ENCODE measurements around the gene C11orf91.

The C11orf91 gene

DNA sequence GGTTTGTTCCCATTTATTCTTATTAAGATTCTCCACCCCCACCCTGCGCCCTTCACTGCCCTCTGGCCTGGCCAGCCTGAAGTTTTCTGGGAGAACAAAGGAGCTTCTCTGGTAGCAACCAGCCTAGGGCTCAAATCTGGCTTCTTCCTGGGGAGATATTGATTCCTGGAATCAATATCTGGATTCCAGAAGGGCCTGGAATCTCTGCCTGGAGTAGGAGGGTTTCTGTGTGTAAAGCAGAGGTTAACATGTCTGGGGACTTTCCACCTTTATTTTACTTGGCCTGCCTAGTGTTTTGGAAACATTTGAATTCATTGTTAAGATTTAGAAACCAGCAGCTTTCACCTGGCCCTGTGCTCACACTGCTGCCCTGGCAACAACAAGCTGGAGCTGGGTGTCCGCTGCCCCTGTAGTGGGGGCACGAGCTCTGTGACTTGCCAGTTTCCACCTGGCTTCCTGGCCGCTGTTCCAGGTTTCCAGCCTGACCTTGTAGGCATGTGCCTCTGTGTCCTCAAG, 5.5 kb downstream of the C11orf91 start:
- no peak for DNase-seq

DNA sequence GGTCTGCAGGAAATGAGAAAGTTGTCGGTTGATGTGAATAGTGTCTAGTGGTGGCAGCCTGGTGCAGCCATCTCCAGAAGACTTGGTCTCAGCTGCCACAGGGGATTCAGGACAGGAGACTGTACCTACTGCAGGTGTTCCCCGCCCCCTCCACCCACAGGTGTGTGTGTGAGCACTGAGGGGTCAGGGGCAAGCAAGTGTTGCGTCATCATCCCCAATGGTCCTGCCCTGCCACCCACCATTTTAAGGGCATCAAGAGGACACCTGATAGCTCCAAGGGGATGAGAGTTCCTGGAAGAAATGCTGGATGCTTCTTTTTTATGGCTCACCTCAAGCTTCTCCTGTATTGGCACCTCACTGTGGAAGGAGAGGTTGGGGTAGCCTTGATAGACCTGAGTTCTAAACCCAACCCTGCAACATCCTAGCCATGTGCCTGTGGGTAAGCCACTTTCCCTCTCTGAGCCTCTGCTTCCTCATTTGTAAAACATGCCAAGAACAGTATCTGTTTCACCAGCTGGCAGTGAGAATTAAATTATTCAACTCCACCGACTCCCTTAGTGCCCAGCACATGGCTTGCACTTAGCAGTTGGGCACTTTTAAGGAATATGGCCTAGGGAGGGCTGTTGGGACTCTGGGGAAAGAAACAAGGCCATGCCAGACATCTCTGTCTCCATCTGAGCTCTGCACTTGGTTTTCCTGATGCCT, 6.1 kb downstream of the C11orf91 start:
- no peak for DNase-seq

DNA sequence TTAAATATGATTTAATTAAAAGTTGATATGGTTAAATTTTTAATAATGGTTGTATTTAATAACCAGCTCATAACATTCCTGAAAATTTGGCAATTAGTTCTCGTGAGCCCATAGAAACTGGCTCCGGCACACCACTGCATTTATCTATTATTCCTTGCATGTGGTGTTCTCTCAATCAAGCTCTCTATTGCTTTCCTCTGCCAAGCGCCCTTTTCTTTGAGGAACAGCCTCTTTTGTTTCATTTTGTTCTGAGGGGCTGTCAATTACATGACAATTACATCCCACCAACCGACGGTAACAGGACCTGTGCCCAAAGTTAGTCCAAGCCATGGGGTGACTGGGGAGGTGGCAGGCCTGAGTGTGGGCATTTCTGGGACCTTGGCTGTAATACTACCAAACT, 8.1 kb downstream of the C11orf91 start:
- DNase-seq: no peak

DNA sequence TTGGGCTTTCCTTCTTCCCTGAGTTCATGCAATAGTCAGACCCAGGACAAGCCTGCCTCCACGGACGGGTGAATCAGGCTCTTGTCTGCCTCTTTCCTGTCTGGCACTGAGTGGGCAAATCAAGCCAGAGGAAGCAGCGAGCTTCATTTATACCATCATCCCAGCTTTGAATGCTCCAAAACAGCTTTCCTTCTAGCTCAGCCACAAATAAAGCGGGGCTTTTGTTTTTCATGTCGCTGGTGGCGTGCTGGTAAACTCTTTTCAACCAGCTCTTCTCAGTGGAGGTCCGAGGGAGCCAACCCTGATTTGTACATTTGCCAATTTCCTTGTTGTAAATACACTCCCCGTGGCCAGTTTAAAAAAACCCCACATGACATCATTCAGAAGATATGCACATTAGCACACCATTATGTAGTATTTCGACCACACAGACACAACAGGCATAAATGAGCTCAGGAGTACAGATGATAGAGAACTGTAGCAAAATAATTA, 8.6 kb downstream of the C11orf91 start:
- no peak for DNase-seq

DNA sequence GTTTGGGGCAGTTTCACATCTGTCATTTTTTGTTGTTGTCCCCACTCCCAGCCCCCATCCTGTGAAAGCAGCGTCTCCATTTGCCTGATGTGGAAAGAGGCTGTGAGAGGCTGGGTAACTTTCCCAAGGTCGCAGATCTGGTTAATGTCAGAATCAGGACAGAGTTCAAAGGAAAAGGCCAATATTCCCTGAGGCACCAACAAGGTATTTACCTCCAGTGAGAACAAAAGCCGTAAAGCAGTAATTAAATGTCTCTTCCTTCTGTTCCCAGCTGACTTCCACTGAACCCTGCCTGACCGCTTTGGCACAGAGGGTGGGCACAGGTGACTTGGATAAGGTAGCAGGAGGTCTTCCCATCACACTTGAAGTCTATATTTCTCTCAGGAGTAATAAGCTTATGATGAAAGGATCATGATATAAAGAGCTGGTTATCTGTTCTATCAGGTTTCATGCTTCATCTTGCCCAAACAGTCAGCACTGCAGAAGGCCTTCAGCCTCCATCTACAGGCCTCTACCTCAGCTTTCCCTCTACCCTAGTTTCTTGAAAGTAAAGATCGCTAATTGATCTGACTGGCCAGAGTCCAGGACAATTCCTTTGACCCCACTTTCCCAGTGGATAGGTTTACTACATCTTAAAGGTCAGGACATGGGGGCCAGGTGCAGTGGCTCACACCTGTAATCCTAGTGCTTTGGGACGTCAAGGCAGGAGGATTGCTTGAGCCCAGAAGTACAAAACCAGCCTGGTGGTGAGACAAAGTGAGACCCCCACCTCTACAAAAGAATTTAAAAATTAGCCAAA, 9.4 kb downstream of the C11orf91 start:
- DNase-seq: no peak

DNA sequence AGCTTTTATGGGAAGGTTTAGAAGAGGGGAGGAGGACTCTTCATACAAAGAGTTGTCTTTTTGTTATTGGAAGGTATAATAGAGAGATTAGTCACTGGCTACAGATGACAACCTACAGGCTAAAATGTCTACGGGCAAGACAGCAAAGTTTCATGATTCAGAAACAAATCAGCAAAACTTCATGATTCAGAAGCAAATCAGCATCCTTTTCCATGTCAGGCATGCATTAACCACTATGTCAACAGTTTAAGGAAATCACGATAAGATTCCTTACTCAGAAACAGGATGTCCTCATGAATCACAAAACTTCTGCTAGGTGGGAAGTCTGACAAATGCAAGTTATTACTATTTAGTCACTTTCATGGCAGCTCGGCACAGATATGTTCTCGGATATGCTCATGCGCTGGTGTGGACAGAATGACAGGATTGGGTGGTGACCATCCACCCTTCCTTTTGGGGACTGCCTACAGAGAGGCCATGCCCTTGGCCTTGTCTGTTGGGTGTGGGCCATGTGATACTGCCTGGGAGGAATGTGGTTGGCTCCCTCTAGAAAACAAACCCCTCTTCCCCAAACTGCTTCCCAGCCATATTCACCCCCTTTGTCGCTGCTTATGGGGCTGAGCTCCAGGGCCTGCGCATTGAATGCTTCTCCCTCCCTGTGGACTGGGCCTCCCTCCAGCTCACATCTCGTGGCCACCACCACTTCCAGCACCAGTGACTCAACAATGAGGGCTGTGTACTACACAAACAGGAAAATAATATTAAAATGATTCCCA, 10.1 kb downstream of the C11orf91 start:
- no peak for DNase-seq

DNA sequence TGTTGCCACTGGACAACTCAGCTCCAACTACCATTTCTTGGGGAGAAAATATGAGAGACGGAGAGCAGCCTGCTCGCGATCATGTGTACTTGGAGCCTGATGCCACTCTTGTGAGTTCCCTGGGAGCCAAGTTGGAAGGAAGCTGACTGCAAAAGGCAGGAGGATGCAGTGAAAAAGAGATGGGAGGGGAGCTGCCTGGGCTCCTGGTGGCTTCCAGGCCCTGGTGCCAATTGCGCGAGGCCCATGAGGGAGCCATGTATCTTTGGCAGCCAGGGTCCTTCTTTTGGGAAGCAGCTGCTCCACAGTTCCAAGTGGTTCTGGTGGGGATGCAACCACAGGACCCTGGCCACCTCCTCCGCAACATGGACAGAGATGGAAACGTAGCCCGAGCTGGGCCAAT, 11.1 kb downstream of the C11orf91 start:
- DNase-seq: no peak

DNA sequence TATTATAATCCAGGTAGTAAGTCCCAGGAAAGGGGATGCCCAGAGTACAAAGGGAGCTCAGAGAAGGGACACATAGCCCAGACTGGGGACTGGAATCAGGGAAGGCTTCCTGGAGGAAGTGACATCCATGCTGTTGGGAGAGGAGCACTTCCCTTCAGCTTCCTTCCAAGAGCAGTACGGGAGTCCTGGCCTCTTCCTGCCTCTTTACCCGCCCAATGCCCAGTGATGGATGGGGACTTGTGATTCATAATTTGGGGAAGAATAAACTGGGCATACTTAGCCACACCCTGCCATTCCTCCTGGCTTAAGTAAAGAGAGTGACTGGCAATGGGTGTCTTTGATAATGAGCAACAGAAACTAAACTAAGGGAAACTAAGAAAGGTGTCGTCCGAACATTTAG, 11.5 kb downstream of the C11orf91 start:
- DNase-seq: no peak

DNA sequence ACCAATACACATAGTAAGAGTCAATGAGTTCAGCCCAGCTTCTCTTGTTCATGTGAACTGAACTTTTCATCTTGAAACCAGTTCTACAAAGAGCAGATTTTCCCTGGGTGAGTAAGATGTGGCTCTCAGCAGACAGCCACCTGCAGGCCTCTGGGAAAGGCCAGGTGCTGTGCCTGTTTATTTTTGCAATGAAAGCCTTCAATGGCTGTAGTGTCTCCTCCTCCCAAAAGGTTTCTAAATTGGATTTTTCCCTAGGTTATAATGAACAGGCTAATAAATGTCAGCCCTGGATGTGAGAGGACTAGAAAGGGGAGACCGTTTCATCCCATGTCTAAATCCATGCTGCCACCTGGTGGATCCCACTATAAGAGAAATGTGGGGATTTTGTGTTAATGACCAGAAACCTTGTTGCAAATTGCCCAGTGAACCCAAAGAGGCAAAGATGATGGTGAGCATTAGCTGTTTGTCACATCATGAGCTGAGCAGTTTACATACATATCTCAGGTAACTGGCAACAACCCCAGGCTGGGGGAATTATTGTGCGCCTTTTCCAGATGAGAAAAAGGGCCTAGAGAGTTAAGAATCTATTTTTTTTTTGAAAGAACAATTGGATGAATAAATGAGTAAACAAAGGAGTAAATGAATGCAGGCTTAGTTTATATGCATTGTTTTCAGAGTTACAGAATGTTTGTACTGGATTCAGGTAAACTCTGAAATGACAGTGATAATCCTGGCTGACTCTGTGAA, 12.7 kb downstream of the C11orf91 start:
- peak in 1 of 5 donors; percentile 17 for DNase-seq

DNA sequence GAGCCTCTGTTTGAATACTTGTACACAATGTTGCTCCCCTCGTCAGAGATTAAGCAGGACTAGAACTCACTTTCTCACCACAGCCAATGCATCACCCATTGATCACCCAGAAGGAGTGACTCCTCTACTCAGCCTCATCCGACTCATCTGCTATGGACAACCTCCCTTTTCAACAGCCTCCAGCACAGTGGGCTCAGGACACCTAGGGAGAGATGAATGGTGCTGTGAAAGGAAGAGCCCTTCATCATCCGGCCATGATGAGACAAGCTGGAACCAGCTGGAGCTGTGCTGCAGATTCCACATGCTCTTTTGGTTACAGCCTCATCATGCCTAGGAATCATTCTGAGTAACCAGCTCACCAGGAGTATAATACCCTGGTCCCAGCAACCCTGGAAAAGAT, 15.5 kb downstream of the C11orf91 start:
- DNase-seq: no peak

DNA sequence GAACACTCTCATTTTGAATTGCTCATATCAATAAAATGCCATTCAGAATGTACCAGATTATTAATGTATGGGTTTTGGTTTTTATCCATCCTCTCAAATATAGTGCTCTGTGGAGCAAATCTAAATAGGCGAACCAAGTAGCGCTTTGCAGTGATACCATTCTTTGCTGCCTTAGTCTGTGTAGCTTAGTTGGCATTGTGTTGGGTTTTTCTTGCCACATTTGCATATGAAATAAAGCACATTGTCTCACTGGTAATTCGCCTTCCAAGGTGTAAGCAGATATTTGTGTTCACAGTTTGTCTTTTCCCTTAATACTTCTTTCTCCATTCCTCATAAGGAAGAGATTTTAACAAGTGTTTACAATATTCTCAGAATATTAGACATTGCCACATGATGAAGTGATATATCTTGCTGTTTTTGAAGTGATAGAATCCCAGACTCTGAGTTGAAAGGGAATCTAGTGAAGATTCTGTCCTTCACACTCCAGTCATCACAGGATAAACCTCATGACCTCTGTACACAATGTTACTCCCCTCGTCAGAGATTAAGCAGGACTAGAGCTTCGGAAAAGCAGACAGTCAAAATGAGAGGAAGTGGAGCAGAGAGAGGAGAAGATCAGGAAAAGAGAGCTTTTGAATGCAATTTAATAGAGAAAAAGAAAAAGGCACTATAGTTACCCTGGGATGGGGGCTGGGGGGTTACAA, 16.5 kb downstream of the C11orf91 start:
- no peak for DNase-seq

DNA sequence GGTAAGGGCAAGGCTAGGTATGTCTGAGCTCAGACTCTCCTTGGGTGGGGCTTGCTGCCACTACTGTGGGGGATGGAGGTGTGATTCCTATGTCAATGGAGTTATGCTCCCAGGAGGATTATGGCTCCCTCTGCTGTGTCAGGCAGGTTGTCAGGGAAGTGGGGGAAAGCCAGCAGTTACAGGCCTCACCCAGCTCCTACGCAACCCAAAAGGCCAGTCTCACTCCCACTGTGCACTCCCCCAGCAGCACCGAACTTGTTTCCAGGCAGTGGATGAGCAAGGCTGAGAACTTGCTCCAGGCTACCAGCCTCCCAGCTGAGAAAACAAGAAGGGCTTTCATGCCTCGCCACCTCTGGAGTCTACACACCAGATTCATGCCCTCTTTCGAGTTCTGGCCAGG, 18.2 kb downstream of the C11orf91 start:
- no peak for DNase-seq

DNA sequence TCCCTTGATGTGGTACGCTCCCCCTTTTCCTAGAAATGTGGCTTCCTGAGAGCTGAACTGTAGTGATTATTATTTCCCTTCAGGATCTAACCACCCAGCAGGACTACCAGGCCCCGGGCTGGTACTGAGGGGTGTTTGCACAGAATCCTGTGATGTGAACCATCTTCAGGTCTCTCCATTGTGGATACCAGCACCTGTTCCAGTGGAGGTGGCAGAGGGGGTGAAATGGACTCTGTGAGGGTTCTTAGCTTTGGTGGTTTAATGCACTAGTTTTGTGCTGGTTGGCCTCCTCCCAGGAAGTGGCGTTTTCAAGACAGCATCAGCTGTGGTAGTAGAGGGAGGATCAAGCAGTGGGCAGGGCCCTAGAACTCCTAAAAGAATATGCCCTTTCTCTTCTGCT, 18.6 kb downstream of the C11orf91 start:
- no peak for DNase-seq

DNA sequence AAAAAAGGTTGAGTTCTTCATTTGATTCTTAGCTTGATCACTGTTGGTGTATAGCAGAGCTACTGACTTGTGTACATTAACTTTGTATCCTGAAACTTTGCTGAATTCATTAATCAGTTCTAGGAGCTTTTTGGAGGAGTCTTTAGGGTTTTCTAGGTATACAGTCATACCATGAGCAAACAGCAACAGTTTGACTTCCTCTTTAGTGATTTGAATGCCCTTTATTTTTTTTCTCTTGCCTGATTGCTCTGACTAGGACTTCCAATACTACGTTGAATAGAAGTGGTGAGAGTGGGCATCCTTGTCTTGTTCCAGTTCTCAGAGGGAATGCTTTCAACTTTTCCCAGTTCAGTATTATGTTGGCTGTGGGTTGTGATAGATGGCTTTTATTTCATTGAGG, 22.0 kb downstream of the C11orf91 start:
- DNase-seq: peak in 1 of 5 donors; percentile 12

DNA sequence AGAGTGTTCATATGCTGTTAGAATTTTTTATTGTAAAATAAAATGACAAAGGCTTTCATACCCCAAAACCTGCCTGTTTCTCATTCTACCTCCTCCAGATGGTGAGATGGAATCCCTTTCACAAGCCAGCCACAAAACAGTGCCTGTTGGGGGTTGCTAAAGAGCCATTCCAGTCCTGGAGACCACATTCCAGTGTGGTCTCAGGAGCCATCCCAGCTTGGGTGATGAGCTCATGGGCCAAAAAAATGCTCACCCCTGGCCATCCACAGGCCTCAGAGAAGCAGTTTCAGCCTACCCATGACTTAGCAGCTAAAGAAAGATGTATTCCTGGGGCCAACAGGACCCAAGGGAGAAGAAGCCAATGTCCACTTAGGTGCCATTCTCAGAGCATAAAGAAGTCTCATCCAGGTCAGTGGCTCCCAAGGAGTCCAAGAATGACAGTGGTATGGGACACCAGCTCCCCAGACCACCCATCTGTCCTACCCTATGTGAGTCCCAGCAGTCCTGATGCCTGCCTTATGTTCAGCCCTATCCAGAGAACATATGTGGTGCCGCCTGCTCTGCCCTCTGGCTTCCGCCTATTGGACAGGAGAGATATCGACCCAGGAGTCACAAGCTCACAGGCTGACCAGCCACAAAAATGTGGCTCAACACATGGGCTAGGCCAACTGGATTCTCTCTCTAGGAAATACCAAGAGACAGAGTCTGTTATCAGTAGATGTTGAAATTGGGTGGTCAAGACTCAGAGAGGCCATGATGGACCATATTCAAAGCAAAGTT, 26.4 kb downstream of the C11orf91 start:
- no peak for DNase-seq

DNA sequence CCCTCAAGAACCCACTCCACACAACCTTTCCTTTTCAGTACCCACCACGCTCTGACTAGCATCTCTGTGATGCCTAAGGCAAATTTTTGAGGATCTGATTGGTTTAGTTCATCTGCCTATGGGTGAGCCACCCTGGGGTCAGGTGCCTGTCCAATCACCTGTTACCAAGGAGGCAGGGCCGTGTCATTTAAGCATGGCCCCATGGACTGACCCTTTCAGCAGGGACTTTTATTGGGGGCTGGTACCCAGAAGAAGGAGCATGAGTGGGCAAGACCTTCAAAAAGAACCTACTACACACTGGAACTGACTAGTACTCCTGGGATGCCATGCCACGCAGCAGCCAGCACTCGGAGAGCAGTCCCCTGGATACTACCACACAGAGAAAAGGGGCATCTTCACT, 28.4 kb downstream of the C11orf91 start:
- no peak for DNase-seq

DNA sequence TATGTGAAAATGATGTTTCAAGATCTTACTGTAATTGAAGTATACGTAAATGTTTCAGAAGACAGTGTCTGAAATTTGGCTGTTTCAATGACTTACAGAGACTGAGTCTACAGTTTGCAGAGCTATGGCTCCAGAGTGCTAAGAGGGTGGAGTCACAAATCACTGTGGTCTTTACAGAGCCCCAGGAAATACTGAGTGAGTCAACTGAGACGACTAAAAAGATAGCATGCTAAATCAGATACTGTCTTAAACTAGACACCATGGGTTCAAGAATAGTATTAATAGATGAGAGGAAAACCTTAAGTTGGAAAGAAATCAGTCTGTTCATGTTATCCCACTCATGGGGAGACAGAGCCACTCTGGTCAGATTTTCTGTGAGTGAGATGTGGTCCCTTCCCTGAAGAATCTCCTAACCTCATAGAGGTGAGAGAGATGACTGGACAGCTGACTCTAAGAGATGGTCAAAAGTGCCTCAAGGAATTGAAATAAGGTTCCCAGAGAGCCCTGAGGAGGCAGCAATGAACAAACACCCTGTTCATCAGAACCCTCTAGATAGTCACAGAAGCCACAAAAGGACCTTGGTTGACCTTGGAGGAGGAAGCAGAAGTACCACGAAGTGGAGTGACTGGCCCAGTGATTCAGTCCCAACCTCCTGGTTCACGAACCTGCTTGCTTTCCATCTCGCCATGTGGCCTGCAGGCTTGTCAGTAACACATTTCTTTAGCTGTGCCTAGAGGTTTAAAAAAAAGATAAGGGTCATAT, 30.2 kb downstream of the C11orf91 start:
- peak in 1 of 5 donors; percentile 18 for DNase-seq

DNA sequence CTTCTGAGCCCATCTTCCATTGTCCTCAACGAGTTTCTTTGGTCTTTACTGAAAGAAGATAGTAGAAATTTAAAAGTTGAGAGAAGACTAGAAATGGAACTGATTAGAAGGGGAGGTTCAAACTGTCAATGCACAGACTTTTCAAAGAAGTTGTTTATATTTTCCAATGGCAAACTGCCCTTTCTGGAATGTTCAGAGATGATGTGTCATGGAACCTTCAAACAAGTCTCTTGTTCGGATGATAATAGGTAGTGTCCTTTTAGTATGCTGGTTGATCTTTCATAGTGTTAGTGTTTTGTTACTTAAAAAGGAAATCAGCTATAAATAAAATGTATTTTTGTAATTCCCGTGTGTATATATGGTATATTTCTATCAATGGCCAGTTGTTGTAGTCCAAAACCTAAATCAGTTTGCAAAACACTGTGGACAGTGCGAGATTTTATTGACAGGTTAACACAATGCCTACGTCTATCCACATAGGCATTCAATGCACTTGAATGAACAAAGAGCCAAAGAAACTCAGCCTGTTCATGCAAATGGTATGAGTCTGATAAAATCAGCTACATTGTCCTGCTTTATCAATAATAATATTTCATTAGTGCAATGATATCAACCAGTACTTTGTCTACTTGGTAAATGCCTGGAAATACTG, 30.9 kb downstream of the C11orf91 start:
- no peak for DNase-seq

DNA sequence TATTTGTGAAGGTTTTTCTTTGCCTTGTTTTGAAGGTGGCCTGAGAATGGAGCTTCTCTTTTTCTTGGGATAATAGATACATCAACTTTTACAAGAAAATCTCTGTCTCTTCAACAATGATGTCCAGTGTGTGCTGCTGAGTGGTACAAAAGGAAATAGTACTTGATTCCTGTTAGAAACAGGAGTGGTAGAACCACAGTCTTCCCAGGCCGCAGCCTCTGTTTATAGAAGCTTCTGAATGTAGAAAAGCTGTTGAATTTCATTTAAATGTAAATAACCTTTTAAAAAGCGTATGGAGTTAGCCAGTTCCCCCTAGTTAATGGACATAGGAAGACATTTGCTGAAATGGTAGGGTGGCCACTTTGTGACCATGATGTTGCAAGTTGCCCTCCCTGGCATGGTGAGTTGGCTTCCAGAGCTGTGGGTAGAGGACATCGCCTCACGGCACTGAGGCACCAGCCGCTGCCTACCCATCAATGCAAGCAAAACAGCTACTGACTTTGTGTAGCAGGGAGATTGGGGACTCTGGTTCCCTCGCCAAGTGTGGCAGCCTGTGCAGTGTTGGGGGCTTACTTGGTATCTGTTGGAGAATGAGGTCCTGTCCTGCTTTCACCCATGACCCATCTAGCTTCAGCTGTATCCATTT, 31.6 kb downstream of the C11orf91 start:
- no peak for DNase-seq

Measured in T-helper 1 cell (primary cell).